Keratinocyte (primary cell): ENCODE data around the gene TMEM139. TPM values are rescaled to one million over a fixed set of nuclear protein-coding genes. Genes with fewer than 3 reads are reported as not detected.
A peak's percentile ranks its signal among the peaks of the same experiment; 100 is the strongest.

Experiments used
- DNase-seq: peaks from one replicate; pipeline ENCODE4 v3.0.0-alpha.2; 2011; ENCODE audit warnings: low read depth, missing footprints, low spot score
- FAIRE-seq: peaks from 2 replicates; lab custom pipeline; 2011; peaks lifted over from hg19 to GRCh38; lab: Jason Lieb, UNC
- H2AFZ ChIP-seq: 2 replicates; pipeline ENCODE4 v1.6.0; 2012; ENCODE audit warnings: low read length, control low read depth, inconsistent platforms; ENCODE audit not compliant: control insufficient read depth
- H3K27ac ChIP-seq: 2 replicates; pipeline ENCODE4 v1.5.1; 2011; ENCODE audit warnings: low read length; ENCODE audit not compliant: control insufficient read depth, insufficient read depth
- H3K27me3 ChIP-seq: 3 replicates; pipeline ENCODE4 v1.6.0; 2011; ENCODE audit warnings: low read length; ENCODE audit not compliant: control insufficient read depth, insufficient read depth; ENCODE audit errors: extremely low read depth
- H3K36me3 ChIP-seq, 2 experiments: 2 replicates in 1 of 2; 3 replicates in 1 of 2; pipeline ENCODE4 v1.5.1; 2011; ENCODE audit warnings: low read length in 2 of 2, mild to moderate bottlenecking in 1 of 2; ENCODE audit not compliant: control insufficient read depth in 2 of 2, insufficient read depth in 2 of 2; ENCODE audit errors: extremely low read depth in 1 of 2
- H3K4me1 ChIP-seq: 3 replicates; pipeline ENCODE4 v1.5.1; 2011; ENCODE audit warnings: low read length; ENCODE audit not compliant: control insufficient read depth, insufficient read depth; ENCODE audit errors: extremely low read depth
- H3K4me2 ChIP-seq: 3 replicates; pipeline ENCODE4 v1.6.0; 2011; ENCODE audit warnings: low read depth, low read length; ENCODE audit not compliant: control insufficient read depth, insufficient read depth; ENCODE audit errors: extremely low read depth
- H3K4me3 ChIP-seq, 3 experiments: fragments of 200-600 bp in 1 of 3; sonication (generic) in 1 of 3; 2 replicates in 2 of 3; 3 replicates in 1 of 3; pipeline ENCODE4 v1.5.1; 2011 to 2016; ENCODE audit warnings: low read length in 3 of 3, mild to moderate bottlenecking in 3 of 3, control low read depth in 2 of 3, inconsistent platforms in 1 of 3, low read depth in 1 of 3, mixed read lengths in 1 of 3, mixed run types in 1 of 3, moderate library complexity in 1 of 3; ENCODE audit not compliant: control insufficient read depth in 2 of 3, insufficient read depth in 2 of 3; ENCODE audit errors: extremely low read depth in 1 of 3
- H3K79me2 ChIP-seq: 2 replicates; pipeline ENCODE4 v1.6.0; 2012; ENCODE audit warnings: low read length; ENCODE audit not compliant: control insufficient read depth, insufficient read depth
- H3K9ac ChIP-seq: 3 replicates; pipeline ENCODE4 v1.6.0; 2011; ENCODE audit warnings: low read length; ENCODE audit not compliant: control insufficient read depth, insufficient read depth; ENCODE audit errors: extremely low read depth
- H3K9me1 ChIP-seq: 3 replicates; pipeline ENCODE4 v1.6.0; 2011; ENCODE audit warnings: low read length; ENCODE audit not compliant: control insufficient read depth, insufficient read depth; ENCODE audit errors: extremely low read depth
- H3K9me3 ChIP-seq: 2 replicates; pipeline ENCODE4 v1.5.1; 2012; ENCODE audit warnings: low read depth, low read length; ENCODE audit not compliant: control insufficient read depth
- H4K20me1 ChIP-seq: 3 replicates; pipeline ENCODE4 v1.6.0; 2011; ENCODE audit warnings: low read length; ENCODE audit not compliant: control insufficient read depth, insufficient read depth; ENCODE audit errors: extremely low read depth
- CTCF ChIP-seq, 3 experiments: IDR thresholded peaks in 1 of 3; conservative IDR thresholded peaks in 1 of 3; optimal IDR thresholded peaks in 1 of 3; 2 replicates in 2 of 3; 3 replicates in 1 of 3; pipeline versions ENCODE3 to v1.5.1; 2011; ENCODE audit warnings: low read length in 3 of 3, mild to moderate bottlenecking in 3 of 3, moderate library complexity in 2 of 3, control low read depth in 1 of 3, inconsistent platforms in 1 of 3; ENCODE audit not compliant: insufficient read depth in 2 of 3; ENCODE audit errors: extremely low read depth in 1 of 3
- EZH2 ChIP-seq: IDR thresholded peaks from one replicate; pipeline ENCODE4 v1.6.1; 2012; ENCODE audit warnings: inconsistent platforms, mild to moderate bottlenecking, low read length, moderate library complexity
- dilution Hi-C: fragments of 300-500 bp; cut with MboI; formaldehyde crosslinking; loops from one replicate; pipeline ENCODE4 v1.7.0; 2020; ENCODE audit warnings: low sequenced_read_pairs; ENCODE audit not compliant: extremely low pct_ligation_motif_present
- polyA plus RNA-seq, 5 experiments: library from polyadenylated mRNA; depleted of rRNA in 3 of 5; stranded (reverse) in 3 of 5; stranded (forward) in 1 of 5; unstranded in 1 of 5; fragments of >200 nt; gene quantifications; 1 replicate in 1 of 5; 2 replicates in 3 of 5; 3 replicates in 1 of 5; pipeline versions ENCODE4 v1.2.1 to v1.2.3, GENCODE V29; 2011 to 2012; ENCODE audit warnings: missing spikeins in 2 of 5, low read depth in 1 of 5, low replicate concordance in 1 of 5

The TMEM139 gene
- polyA plus RNA-seq, 1 donor (not counting 4 experiments of a cell fraction or from before 2014, with no cell fraction given) = 22.3 TPM

GRCh38 chr7:143287935-143288826, 3.4 kb downstream of the TMEM139 start, which contains the start of gene CASP2:
Gene CASP2 (plus strand): TSS chr7:143288351. CDS start chr7:143288456, 105 bp downstream.
- Histone ChIP-seq H3K9me1 (no peaks in the 10 kb centered on the region), H3K36me3 (peaks cover 7 to 20% of the 10 kb centered on the region in 2 experiments), H4K20me1 (no peaks in the 10 kb centered on the region), H3K27me3 (no peaks in the 10 kb centered on the region), H3K27ac (peak within 1 kb of the TSS; percentile 53), H3K4me3 (peak within 1 kb of the TSS; percentile 68 to 92 (median 87)), H3K9me3 (no peaks in the 10 kb centered on the region), H2AFZ (peak within 1 kb of the TSS; percentile 86), H3K4me1 (peaks cover 39% of the 10 kb centered on the region), H3K9ac (peak within 1 kb of the TSS; percentile 94), H3K4me2 (peak within 1 kb of the TSS; percentile 92), H3K79me2 (peaks cover 33% of the 10 kb centered on the region)
- dilution Hi-C loops = no loop called here
- DNase-seq (peak; percentile 68), FAIRE-seq (no peak)
- TF ChIP-seq EZH2 = no peak
- TF ChIP-seq CTCF (optimal IDR thresholded peaks at IDR 0.05 in 1 of 3, IDR thresholded peaks at IDR 0.05 in 1 of 3, conservative IDR thresholded peaks at IDR 0.05 in 1 of 3; ENCODE audit: extremely low read depth in 1 of 3, insufficient read depth in 2 of 3, low read length in 3 of 3) = peak in 1 of 3 experiments; percentile 38

- no peak for DNase-seq
- peak overlapping the region; percentile 53 for H3K27ac ChIP-seq
- H3K9me3 ChIP-seq = no peaks in the 10 kb centered on the region
- peak overlapping the region; percentile 86 for H2AFZ ChIP-seq
- peaks cover 39% of the 10 kb centered on the region for H3K4me1 ChIP-seq
- FAIRE-seq = no peak
- dilution Hi-C loops = no loop called here
- H3K79me2 ChIP-seq = peaks cover 33% of the 10 kb centered on the region
- H3K9me1 ChIP-seq = no peaks in the 10 kb centered on the region
- H3K36me3 ChIP-seq = peaks cover 12 to 25% of the 10 kb centered on the region in 2 experiments
- H3K27me3 ChIP-seq = no peaks in the 10 kb centered on the region
- TF ChIP-seq CTCF (optimal IDR thresholded peaks at IDR 0.05 in 1 of 3, IDR thresholded peaks at IDR 0.05 in 1 of 3, conservative IDR thresholded peaks at IDR 0.05 in 1 of 3; ENCODE audit: extremely low read depth in 1 of 3, insufficient read depth in 2 of 3, low read length in 3 of 3) (no peak), EZH2 (no peak)
- H3K4me2 ChIP-seq = peak overlapping the region; percentile 92
- H3K9ac ChIP-seq = peak overlapping the region; percentile 94
- peak overlapping the region; percentile 68 to 92 (median 87) for H3K4me3 ChIP-seq
- H4K20me1 ChIP-seq = no peaks in the 10 kb centered on the region
Measured at GRCh38 chr7:143288836-143289235, 4.1 kb downstream of the TMEM139 start.
